ENCODE results near the gene FAM193B. TPM values are rescaled to one million over a fixed set of nuclear protein-coding genes. Genes with fewer than 3 reads are reported as not detected.
A peak's percentile ranks its signal among the peaks of the same experiment; 100 is the strongest.

The FAM193B gene
- total and polyA plus RNA-seq, 2 donors = 41.7 to 527 TPM

DNA sequence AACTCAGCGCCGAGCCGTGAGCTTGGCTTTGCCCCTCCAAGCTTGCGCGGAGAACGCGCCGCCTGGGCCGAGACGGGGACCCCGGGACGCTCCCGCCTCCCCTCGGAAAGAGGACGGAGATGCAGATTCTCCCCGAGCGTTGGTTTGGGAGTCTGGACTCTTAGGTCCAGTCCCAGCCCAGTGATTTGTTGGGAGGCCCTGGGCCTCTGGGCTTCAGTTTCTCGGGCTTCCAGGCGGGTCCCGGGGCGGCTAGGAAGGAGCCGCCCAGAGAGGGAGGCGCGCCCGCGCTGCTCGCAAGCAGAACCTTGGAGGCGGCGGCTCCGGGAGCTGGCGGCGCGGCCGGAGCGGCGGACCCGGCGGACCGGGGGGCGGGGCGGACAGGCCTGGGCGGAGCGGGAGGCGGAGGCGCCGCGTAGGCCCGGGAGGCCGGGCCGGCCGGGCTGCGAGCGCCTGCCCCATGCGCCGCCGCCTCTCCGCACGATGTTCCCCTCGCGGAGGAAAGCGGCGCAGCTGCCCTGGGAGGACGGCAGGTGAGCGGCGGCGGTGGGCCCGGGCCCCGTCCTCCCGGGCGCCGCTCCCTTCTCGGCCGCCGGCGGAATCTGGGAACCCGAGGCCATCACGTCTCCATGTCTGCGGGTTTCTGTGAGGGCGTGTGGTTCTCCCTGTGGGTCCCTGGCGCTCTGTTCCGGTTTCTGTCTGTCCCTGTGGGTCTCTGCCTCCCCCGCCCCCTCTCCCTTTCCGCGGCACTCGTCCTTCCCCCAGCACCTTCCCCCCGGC, 45.6 kb upstream of the FAM193B start, which contains the start of gene B4GALT7:
Gene B4GALT7, plus strand, starts transcription at position 402 of the 777 bp plus-strand sequence. Its CDS starts 79 bp downstream, at position 481.
- Histone ChIP-seq H3K4me1 (ENCODE audit: control insufficient read depth in 2 of 2, insufficient read depth in 2 of 2, low read length in 2 of 2) (peaks cover 4 to 16% of the 10 kb centered on the region in 2 donors), H3K4me3 (ENCODE audit: low read length in 2 of 2) (peak within 1 kb of the TSS; percentile 67 to 75), H3K27ac (ENCODE audit: low read depth in 1 of 2, low read length in 1 of 2) (peak within 1 kb of the TSS; percentile 66 to 86), H3K36me3 (ENCODE audit: control insufficient read depth in 2 of 2, insufficient read depth in 2 of 2, low read length in 1 of 2) (peaks cover 20% of the 10 kb centered on the region in 2 donors), H3K9me3 (ENCODE audit: control insufficient read depth in 2 of 2, insufficient read depth in 1 of 2, low read length in 1 of 2) (peaks cover 0 to 4% of the 10 kb centered on the region in 2 donors), H3K27me3 (ENCODE audit: control insufficient read depth in 2 of 2, insufficient read depth in 1 of 2, low read length in 1 of 2) (peaks cover 0 to 6% of the 10 kb centered on the region in 2 donors)
- under 1% methylated on average over 86 of the region's 86 CpGs for WGBS
- peak in 8 of 9 donors; percentile 25 to 88 (median 60) for DNase-seq (ENCODE audit: low read depth in 6 of 9, low spot score in 9 of 9)

DNA sequence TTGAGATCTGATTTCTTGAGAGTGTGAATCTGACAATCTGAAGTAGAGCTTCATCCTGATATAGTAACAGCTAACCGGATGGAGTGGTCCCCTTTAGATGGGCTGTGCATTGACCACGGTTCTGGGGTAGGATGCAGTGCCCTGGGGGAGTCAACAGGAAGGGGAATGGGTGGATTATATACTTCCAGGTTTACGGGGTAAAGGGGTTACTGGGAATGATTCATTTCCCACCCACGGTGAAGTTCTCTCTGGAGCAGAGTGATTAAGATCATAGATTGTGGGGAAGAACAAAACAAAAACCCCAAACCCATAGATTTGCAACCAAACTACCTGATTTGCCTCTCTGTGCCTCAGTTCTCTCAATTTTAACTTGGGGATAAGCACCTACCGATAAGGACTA, 44.1 kb upstream of the FAM193B start:
- Histone ChIP-seq H3K4me3 (ENCODE audit: low read length in 2 of 2) (no peak overlapping the region), H3K27ac (ENCODE audit: low read depth in 1 of 2, low read length in 1 of 2) (no peak overlapping the region), H3K4me1 (ENCODE audit: control insufficient read depth in 2 of 2, insufficient read depth in 2 of 2, low read length in 2 of 2) (peaks cover 4 to 17% of the 10 kb centered on the region in 2 donors), H3K36me3 (ENCODE audit: control insufficient read depth in 2 of 2, insufficient read depth in 2 of 2, low read length in 1 of 2) (peaks cover 34% of the 10 kb centered on the region in 2 donors), H3K9me3 (ENCODE audit: control insufficient read depth in 2 of 2, insufficient read depth in 1 of 2, low read length in 1 of 2) (peaks cover 0 to 4% of the 10 kb centered on the region in 2 donors), H3K27me3 (ENCODE audit: control insufficient read depth in 2 of 2, insufficient read depth in 1 of 2, low read length in 1 of 2) (peaks cover 0 to 6% of the 10 kb centered on the region in 2 donors)
- WGBS = 44% methylated on average over 5 of the region's 5 CpGs
- no peak for DNase-seq (ENCODE audit: low read depth in 6 of 9, low spot score in 9 of 9)

DNA sequence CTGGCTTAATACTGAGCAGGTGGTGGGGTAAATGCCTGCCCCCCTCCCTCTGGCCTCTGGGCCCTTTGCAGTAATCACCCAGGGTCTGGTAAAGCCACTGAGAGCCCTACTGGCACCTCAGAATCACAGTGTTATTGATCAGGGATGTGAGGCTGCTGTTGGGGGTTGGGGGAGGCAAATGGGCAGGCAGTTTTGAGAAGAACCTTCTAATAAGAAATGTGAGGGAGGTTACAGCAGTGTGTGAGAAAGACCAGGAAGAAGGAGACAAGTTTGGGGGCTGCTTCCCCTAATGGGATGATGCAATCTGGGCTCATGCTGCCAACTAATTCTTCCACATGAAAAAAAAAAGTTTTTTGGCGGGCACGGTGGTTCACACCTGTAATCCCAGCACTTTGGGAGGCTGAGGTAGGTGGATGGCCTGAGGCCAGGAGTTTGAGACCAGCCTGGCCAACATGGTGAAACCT, 42.4 kb upstream of the FAM193B start:
- peaks cover 12 to 28% of the 10 kb centered on the region in 2 donors for H3K4me1 ChIP-seq (ENCODE audit: control insufficient read depth in 2 of 2, insufficient read depth in 2 of 2, low read length in 2 of 2)
- DNase-seq (ENCODE audit: low read depth in 6 of 9, low spot score in 9 of 9) = no peak
- no peak overlapping the region for H3K4me3 ChIP-seq (ENCODE audit: low read length in 2 of 2)
- H3K9me3 ChIP-seq (ENCODE audit: control insufficient read depth in 2 of 2, insufficient read depth in 1 of 2, low read length in 1 of 2) = peaks cover 0 to 4% of the 10 kb centered on the region in 2 donors
- no peak overlapping the region for H3K27ac ChIP-seq (ENCODE audit: low read depth in 1 of 2, low read length in 1 of 2)
- H3K27me3 ChIP-seq (ENCODE audit: control insufficient read depth in 2 of 2, insufficient read depth in 1 of 2, low read length in 1 of 2) = peaks cover 0 to 6% of the 10 kb centered on the region in 2 donors
- 96% methylated on average over 2 of the region's 2 CpGs for WGBS
- H3K36me3 ChIP-seq (ENCODE audit: control insufficient read depth in 2 of 2, insufficient read depth in 2 of 2, low read length in 1 of 2) = peaks cover 36 to 37% of the 10 kb centered on the region in 2 donors

DNA sequence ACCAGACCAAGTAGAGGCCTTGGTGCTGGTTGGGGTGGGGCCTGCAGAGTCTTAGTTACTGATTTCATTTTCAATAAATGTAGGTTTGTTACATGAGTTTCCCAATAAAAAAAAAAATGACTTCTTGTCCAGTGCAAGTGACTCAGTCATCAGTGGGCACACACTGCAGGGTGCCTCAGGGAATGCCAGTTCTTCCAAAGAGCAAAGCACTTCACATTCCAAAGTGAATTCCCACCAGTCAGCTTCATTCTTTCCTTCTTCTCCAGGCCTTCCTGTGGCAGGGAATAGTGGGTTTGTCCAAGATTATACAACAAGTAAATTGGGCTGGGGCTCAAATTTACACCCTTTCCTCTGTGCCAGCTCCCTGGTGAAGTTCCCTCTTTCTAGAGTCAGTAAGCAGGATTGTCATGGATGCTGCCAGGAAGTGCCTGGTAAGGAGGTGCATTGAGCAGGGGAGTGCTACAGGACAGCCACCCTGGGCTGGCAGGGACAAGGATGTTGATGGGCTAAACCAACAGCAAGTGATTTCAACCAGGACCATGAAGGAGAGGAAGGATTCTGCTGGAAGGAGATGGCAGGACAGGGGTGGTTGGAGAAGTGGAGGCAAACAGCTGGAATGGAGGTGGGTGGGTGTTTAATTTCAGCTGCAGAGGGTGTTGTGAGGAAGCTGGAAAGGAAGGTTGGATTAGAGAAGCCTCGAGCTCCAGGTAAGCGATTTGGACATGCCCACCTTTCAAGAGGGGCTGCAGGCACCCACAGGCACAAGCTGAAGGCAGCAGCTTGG, 41.8 kb upstream of the FAM193B start:
- Histone ChIP-seq H3K27me3 (ENCODE audit: control insufficient read depth in 2 of 2, insufficient read depth in 1 of 2, low read length in 1 of 2) (peaks cover 0 to 6% of the 10 kb centered on the region in 2 donors), H3K4me3 (ENCODE audit: low read length in 2 of 2) (no peak overlapping the region), H3K4me1 (ENCODE audit: control insufficient read depth in 2 of 2, insufficient read depth in 2 of 2, low read length in 2 of 2) (peaks cover 12 to 30% of the 10 kb centered on the region in 2 donors), H3K9me3 (ENCODE audit: control insufficient read depth in 2 of 2, insufficient read depth in 1 of 2, low read length in 1 of 2) (peaks cover 0 to 4% of the 10 kb centered on the region in 2 donors), H3K27ac (ENCODE audit: low read depth in 1 of 2, low read length in 1 of 2) (no peak overlapping the region), H3K36me3 (ENCODE audit: control insufficient read depth in 2 of 2, insufficient read depth in 2 of 2, low read length in 1 of 2) (peaks cover 36 to 37% of the 10 kb centered on the region in 2 donors)
- no peak for DNase-seq (ENCODE audit: low read depth in 6 of 9, low spot score in 9 of 9)
- 97% methylated on average over 2 of the region's 2 CpGs for WGBS

DNA sequence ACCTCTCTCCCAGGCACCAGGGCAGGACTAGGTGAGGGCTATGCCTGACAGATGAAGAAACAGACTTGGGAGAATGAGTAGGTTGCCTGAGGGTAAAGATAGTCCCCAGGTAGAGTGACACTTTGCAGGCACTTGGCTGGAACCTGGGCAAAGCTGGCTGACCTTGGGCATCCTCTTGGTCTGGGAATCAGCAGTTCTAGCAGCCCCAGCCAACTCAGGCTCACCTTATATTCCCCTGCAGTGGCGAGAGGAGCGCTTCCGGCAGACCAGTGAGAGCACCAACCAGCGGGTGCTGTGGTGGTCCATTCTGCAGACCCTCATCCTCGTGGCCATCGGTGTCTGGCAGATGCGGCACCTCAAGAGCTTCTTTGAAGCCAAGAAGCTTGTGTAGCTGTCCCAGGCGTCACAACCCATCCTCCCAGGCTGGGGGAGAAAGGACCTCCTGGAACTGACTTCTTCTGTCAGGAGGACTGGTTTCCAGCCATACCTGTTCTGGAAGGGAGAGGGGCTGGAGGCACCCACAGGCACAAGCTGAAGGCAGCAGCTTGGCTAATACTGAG, 40.7 kb upstream of the FAM193B start:
- peaks cover 0 to 4% of the 10 kb centered on the region in 2 donors for H3K9me3 ChIP-seq (ENCODE audit: control insufficient read depth in 2 of 2, insufficient read depth in 1 of 2, low read length in 1 of 2)
- WGBS = 92% methylated on average over 8 of the region's 8 CpGs
- peaks cover 8 to 23% of the 10 kb centered on the region in 2 donors for H3K4me1 ChIP-seq (ENCODE audit: control insufficient read depth in 2 of 2, insufficient read depth in 2 of 2, low read length in 2 of 2)
- DNase-seq (ENCODE audit: low read depth in 6 of 9, low spot score in 9 of 9) = no peak
- H3K27me3 ChIP-seq (ENCODE audit: control insufficient read depth in 2 of 2, insufficient read depth in 1 of 2, low read length in 1 of 2) = peaks cover 5 to 8% of the 10 kb centered on the region in 2 donors
- H3K36me3 ChIP-seq (ENCODE audit: control insufficient read depth in 2 of 2, insufficient read depth in 2 of 2, low read length in 1 of 2) = peaks cover 36 to 37% of the 10 kb centered on the region in 2 donors
- H3K27ac ChIP-seq (ENCODE audit: low read depth in 1 of 2, low read length in 1 of 2) = no peak overlapping the region
- no peak overlapping the region for H3K4me3 ChIP-seq (ENCODE audit: low read length in 2 of 2)

DNA sequence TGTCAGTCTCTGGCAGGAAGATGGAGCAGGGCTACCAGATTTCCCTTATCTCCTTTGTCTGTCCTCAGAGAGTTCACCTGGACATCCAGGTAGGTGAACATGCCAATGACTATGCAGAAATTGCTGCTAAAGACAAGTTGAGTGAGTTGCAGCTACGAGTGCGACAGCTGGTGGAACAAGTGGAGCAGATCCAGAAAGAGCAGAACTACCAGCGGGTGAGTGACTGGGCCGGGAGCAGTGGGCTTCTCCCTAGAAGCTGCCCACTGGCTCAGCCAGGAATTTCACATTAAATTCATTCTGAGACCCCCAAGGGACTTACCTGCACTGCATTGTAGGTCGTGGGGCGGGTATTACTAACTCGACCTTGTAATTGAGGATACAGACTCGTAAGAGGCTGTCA, 39.7 kb upstream of the FAM193B start:
- WGBS = 98% methylated on average over 8 of the region's 8 CpGs
- H3K9me3 ChIP-seq (ENCODE audit: control insufficient read depth in 2 of 2, insufficient read depth in 1 of 2, low read length in 1 of 2) = no peaks in the 10 kb centered on the region
- H3K36me3 ChIP-seq (ENCODE audit: control insufficient read depth in 2 of 2, insufficient read depth in 2 of 2, low read length in 1 of 2) = peaks cover 36 to 37% of the 10 kb centered on the region in 2 donors
- H3K4me3 ChIP-seq (ENCODE audit: low read length in 2 of 2) = no peak overlapping the region
- H3K27ac ChIP-seq (ENCODE audit: low read depth in 1 of 2, low read length in 1 of 2) = no peak overlapping the region
- peaks cover 5 to 15% of the 10 kb centered on the region in 2 donors for H3K27me3 ChIP-seq (ENCODE audit: control insufficient read depth in 2 of 2, insufficient read depth in 1 of 2, low read length in 1 of 2)
- no peak for DNase-seq (ENCODE audit: low read depth in 6 of 9, low spot score in 9 of 9)
- H3K4me1 ChIP-seq (ENCODE audit: control insufficient read depth in 2 of 2, insufficient read depth in 2 of 2, low read length in 2 of 2) = peaks cover 8 to 18% of the 10 kb centered on the region in 2 donors

GRCh38 chr5:177593511-177593910, 39.1 kb upstream of the FAM193B start:
- Histone ChIP-seq H3K9me3 (ENCODE audit: control insufficient read depth in 2 of 2, insufficient read depth in 1 of 2, low read length in 1 of 2) (no peaks in the 10 kb centered on the region), H3K27ac (ENCODE audit: low read depth in 1 of 2, low read length in 1 of 2) (no peak overlapping the region), H3K36me3 (ENCODE audit: control insufficient read depth in 2 of 2, insufficient read depth in 2 of 2, low read length in 1 of 2) (peaks cover 36 to 37% of the 10 kb centered on the region in 2 donors), H3K4me1 (ENCODE audit: control insufficient read depth in 2 of 2, insufficient read depth in 2 of 2, low read length in 2 of 2) (peaks cover 8 to 16% of the 10 kb centered on the region in 2 donors), H3K27me3 (ENCODE audit: control insufficient read depth in 2 of 2, insufficient read depth in 1 of 2, low read length in 1 of 2) (peaks cover 5 to 18% of the 10 kb centered on the region in 2 donors), H3K4me3 (ENCODE audit: low read length in 2 of 2) (no peak overlapping the region)
- DNase-seq (ENCODE audit: low read depth in 6 of 9, low spot score in 9 of 9) = no peak
- WGBS = 95% methylated on average over 3 of the region's 3 CpGs

- H3K4me3 ChIP-seq (ENCODE audit: low read length in 2 of 2) = peak overlapping the region; percentile 77 to 98
- H3K4me1 ChIP-seq (ENCODE audit: control insufficient read depth in 2 of 2, insufficient read depth in 2 of 2, low read length in 2 of 2) = peaks cover 8 to 16% of the 10 kb centered on the region in 2 donors
- H3K27me3 ChIP-seq (ENCODE audit: control insufficient read depth in 2 of 2, insufficient read depth in 1 of 2, low read length in 1 of 2) = peaks cover 5 to 23% of the 10 kb centered on the region in 2 donors
- H3K36me3 ChIP-seq (ENCODE audit: control insufficient read depth in 2 of 2, insufficient read depth in 2 of 2, low read length in 1 of 2) = peaks cover 36 to 37% of the 10 kb centered on the region in 2 donors
- DNase-seq (ENCODE audit: low read depth in 6 of 9, low spot score in 9 of 9) = no peak
- H3K9me3 ChIP-seq (ENCODE audit: control insufficient read depth in 2 of 2, insufficient read depth in 1 of 2, low read length in 1 of 2) = no peaks in the 10 kb centered on the region
- WGBS = 87% methylated on average over 13 of the region's 13 CpGs
- no peak overlapping the region for H3K27ac ChIP-seq (ENCODE audit: low read depth in 1 of 2, low read length in 1 of 2)
These were observed 38.5 kb upstream of the FAM193B start for GRCh38 chr5:177592905-177593304.
